ENCODE results near the gene PITPNC1.

DNA sequence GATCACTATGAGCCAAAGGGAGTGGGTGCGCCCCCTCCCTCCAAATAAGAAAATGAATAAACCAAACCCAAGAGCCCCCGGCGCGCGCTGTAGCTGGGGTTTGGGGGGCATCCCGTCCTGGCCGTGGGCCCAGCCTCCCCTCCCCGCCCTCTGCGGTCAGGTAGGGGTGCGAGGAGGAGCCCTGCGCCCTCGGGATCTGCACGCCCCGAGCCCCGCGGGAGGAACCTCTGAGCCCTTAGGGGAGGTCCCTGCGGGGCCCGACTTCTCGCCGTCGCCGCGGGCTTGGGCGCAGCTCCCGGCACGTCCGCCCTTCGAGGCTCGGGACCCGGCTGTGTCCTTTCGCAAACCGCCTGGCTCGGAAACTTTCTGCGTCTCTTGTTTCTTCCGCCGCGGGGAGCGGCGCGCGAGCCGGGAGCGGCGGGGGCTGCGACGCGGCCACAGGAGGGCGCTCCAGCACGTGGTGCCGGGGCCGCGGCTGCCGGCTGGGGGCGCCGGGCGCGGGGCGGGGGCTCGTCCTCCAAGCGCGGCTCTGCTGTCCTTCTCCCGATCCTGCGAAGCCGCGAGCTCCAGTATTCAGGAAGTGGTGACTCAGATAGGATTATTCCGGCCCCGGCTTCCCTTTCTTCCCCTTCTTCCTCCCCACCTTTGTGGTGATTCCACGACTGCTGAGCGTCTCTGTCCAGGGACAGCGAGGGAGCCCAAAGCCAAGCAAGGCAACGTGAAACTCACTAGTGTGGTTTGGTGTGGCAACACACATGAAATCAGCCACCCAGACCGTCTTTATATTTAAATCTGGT, 1.6 kb downstream of the PITPNC1 start:
- no peak for TF ChIP-seq EZH2 (IDR thresholded peaks at IDR 0.05; ENCODE audit: low read length, missing control alignments)
- TF ChIP-seq, protein P1, sequence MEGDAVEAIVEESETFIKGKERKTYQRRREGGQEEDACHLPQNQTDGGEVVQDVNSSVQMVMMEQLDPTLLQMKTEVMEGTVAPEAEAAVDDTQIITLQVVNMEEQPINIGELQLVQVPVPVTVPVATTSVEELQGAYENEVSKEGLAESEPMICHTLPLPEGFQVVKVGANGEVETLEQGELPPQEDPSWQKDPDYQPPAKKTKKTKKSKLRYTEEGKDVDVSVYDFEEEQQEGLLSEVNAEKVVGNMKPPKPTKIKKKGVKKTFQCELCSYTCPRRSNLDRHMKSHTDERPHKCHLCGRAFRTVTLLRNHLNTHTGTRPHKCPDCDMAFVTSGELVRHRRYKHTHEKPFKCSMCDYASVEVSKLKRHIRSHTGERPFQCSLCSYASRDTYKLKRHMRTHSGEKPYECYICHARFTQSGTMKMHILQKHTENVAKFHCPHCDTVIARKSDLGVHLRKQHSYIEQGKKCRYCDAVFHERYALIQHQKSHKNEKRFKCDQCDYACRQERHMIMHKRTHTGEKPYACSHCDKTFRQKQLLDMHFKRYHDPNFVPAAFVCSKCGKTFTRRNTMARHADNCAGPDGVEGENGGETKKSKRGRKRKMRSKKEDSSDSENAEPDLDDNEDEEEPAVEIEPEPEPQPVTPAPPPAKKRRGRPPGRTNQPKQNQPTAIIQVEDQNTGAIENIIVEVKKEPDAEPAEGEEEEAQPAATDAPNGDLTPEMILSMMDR (conservative IDR thresholded peaks at IDR 0.05 in 1 of 2, IDR thresholded peaks at IDR 0.05 in 1 of 2; ENCODE audit: low read depth in 1 of 2, low read length in 2 of 2): peak; percentile 24 to 31

Data from fibroblast of lung (primary cell).